ENCODE results near the gene VWA8. TPM values are rescaled to one million over a fixed set of nuclear protein-coding genes. Genes with fewer than 3 reads are reported as not detected.

Gene VWA8
- total RNA-seq, 1 donor from 2014 or later, result 6.8 TPM

- peak in 1 of 2 donors; percentile 23 for DNase-seq (ENCODE audit: low read depth in 2 of 2)
These were observed 158.0 kb downstream of the VWA8 start for GRCh38 chr13:41802684-41803444.

GRCh38 chr13:41802043-41802683 is 158.7 kb downstream of the VWA8 start:
- no peak for DNase-seq (ENCODE audit: low read depth in 2 of 2)

GRCh38 chr13:41791056-41791455 is 169.9 kb downstream of the VWA8 start:
- no peak for DNase-seq (ENCODE audit: low read depth in 2 of 2)

- peak; percentile 87 to 96 for DNase-seq (ENCODE audit: low read depth in 2 of 2)
These were observed 172.4 kb downstream of the VWA8 start for GRCh38 chr13:41788552-41788951.

GRCh38 chr13:41785402-41786172 is 175.3 kb downstream of the VWA8 start:
- DNase-seq (ENCODE audit: low read depth in 2 of 2), result no peak

GRCh38 chr13:41782086-41782485 is 178.8 kb downstream of the VWA8 start:
- DNase-seq (ENCODE audit: low read depth in 2 of 2), result peak in 1 of 2 donors; percentile 19

- DNase-seq (ENCODE audit: low read depth in 2 of 2), result no peak
These were observed 179.9 kb downstream of the VWA8 start for GRCh38 chr13:41780715-41781706.

- DNase-seq (ENCODE audit: low read depth in 2 of 2), result no peak
These were observed 185.7 kb downstream of the VWA8 start for GRCh38 chr13:41775251-41775650.

GRCh38 chr13:41774605-41775218 is 186.2 kb downstream of the VWA8 start:
- DNase-seq (ENCODE audit: low read depth in 2 of 2), result no peak

- DNase-seq (ENCODE audit: low read depth in 2 of 2), result peak; percentile 43 to 72
These were observed 193.1 kb downstream of the VWA8 start for GRCh38 chr13:41767801-41768200.

- no peak for DNase-seq (ENCODE audit: low read depth in 2 of 2)
These were observed 194.5 kb downstream of the VWA8 start for GRCh38 chr13:41766439-41766838.

GRCh38 chr13:41765813-41766212 is 195.1 kb downstream of the VWA8 start:
- no peak for DNase-seq (ENCODE audit: low read depth in 2 of 2)

- no peak for DNase-seq (ENCODE audit: low read depth in 2 of 2)
These were observed 195.9 kb downstream of the VWA8 start for GRCh38 chr13:41765020-41765419.

GRCh38 chr13:41764558-41764957 is 196.4 kb downstream of the VWA8 start:
- no peak for DNase-seq (ENCODE audit: low read depth in 2 of 2)

- DNase-seq (ENCODE audit: low read depth in 2 of 2), result no peak
These were observed 197.1 kb downstream of the VWA8 start for GRCh38 chr13:41763782-41764181.

GRCh38 chr13:41762796-41763195 is 198.1 kb downstream of the VWA8 start:
- DNase-seq (ENCODE audit: low read depth in 2 of 2), result no peak

- DNase-seq (ENCODE audit: low read depth in 2 of 2), result no peak
These were observed 204.6 kb downstream of the VWA8 start for GRCh38 chr13:41756198-41756880.

GRCh38 chr13:41751734-41752445 is 209.0 kb downstream of the VWA8 start:
- DNase-seq (ENCODE audit: low read depth in 2 of 2), result no peak

- no peak for DNase-seq (ENCODE audit: low read depth in 2 of 2)
These were observed 209.6 kb downstream of the VWA8 start for GRCh38 chr13:41751277-41751676.
